Stimulated activated CD8-positive, alpha-beta memory T cell treated with anti-CD3 and anti-CD28 coated beads, Interleukin-15, amount 100 ng/mL, for 4 hours (primary cell): ENCODE data around the gene ATP1A1.

Experiments
- DNase-seq, 2 donors: peaks; one replicate each; pipeline ENCODE4 v3.0.0-alpha.2; 2020; ENCODE audit warnings: low read depth in 2 of 2

The ATP1A1 gene

DNA sequence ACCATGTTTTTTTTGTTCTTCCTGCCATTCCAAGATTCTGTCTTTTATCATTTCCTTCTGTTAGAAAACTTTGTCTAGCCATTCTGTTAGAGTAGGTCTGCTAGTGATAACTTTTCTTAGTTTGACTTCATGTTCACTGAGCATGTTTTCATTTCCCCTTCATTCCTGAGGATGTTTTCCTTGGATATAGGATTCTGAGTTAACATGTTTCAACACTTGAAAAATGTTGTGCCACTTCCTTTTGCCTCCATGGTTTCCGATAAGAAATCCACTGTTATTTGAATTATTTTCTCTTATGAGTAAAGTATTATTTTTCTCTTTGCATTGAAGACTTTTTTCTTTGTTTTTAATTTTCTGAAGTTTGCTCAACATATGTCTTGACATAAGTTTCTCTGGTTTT lies 66.7 kb downstream of the ATP1A1 start:
- no peak for DNase-seq

DNA sequence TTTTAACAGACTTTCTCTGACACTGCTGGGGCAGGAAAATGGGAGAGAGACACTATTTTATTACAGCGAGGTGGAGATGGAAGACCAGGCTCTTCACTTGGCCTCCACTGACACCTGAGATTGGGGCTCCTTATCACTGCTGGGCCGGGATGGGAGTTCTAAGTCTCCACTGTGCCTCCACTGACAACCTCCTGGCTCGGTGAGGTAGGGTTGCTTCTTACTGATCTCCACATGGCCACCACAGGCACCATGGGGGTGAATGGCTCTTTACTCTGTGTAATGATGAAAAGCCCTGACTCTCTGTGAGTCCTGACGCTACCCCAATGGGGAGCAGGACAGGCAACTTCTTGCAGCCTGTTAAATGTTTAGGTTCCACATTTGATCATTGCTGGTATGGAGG lies 67.7 kb downstream of the ATP1A1 start:
- no peak for DNase-seq

DNA sequence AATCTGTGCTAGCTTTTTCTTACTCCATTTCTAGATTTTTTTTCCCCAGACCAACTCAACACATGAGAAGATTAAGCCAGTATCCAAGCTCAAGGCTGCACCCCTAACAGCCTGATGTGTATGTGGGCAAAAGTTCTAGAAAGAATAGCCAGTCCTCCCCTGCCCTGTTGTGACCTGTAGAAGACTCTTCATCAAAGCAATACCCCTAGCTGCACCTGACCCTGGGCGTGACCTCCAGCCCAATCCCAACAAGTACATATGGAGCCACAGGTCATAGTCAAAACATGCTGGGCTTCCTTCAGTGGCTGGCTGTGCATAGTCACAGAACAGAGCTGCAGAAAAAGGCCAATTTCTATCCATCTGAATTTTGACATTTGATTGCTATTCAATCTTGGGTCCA lies 72.5 kb downstream of the ATP1A1 start:
- DNase-seq: no peak

DNA sequence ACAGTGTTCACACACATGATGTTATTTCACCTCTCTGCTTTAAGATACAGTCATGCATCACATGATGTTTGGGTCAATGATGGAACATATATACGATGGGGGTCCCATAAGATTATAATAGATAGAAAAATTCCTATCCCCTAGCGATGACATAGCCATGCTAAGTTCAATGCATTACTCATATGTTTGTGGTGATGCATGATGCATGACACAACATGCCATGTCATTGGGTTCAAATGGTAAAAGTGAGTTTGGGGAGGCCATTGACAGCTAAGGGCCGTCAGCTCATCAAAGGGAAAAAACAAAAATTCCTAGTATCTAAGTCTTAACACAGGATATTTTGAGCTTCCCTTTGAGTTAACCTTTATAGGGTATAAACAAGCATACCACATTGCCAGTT lies 73.6 kb downstream of the ATP1A1 start:
- DNase-seq: no peak

DNA sequence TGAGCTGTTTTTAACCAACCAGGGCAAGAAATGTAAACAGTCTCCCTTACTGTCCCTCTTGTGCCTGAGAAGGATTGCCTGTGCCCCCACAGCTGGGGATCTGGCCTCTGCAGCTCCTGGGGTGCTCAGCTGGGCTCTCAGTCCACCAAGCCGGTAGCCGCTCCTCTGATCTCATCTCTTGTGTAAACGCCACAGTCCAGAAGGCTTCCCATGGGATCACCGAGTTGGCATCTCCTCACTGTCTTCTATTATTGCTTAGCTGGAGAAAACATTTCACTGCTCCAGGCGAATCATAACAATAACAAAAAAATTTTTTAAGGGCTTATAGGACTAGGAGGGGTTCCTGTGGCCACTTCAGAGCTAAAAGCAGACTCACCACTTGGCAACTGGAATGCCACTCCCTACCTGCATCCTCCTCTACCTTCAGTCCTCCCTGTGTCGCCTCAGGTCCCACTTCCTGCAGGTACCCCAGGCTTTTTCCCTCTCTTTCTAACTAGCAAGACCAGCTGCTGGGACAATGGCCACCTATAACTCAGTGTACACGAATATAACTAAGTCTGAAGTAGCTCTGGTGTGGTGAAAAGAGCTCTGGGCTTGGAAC lies 75.8 kb downstream of the ATP1A1 start:
- no peak for DNase-seq

DNA sequence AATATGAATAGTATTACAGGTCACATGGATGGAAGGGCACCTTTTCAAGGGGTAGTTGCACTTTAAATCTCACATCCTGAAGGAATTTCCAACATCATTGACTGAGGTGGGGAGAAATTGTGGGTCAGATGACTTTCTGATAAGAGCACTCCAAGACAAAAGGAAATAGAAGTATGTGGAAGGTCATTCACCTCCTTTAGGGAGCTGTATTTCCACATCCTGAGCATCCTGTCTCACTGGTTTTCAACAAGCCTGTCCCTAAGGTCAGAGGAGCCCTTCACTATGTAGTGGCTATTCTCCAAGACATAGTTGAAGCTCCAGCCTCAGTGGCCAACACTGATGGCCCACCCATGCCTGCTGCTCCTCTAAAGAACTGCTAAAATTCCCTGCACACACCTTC lies 76.5 kb downstream of the ATP1A1 start:
- no peak for DNase-seq

DNA sequence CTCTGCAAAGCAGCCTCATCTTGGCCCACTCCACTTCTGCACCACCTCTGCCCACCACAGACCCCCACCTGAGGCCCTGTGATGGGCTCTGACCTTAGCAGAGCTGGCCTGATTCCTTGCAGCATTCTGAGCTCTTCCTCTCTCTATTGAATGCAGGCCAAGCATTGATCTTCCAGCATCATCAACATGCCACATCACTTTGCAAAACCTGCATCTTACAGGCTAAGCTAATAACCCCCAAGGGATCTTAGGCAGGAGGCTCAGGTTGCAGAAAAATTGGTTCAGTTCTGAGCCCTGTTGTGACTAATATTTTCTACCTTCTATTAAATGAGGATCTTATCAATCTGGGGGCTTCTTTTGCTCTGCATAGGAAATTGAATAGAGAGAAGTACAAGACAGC lies 78.7 kb downstream of the ATP1A1 start:
- DNase-seq: no peak

DNA sequence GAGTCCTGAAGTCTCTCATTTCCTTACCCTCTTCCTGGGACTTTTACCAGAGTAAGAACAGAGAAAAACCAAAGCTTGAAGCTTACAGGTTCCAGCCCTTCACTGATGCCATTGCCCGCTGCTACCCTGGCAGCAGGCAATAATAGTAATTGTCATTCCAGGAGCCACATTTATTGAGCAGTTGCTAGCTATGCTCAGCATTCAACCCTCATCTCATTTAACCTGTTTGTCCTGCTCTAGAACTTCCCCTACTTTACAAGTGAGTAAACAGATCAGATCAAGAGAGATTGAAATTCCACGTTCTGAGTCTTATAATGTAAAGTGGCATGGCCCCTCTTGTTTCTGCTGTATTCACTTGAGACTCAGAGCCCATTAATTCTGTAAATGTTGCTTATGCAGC lies 80.4 kb downstream of the ATP1A1 start:
- no peak for DNase-seq

DNA sequence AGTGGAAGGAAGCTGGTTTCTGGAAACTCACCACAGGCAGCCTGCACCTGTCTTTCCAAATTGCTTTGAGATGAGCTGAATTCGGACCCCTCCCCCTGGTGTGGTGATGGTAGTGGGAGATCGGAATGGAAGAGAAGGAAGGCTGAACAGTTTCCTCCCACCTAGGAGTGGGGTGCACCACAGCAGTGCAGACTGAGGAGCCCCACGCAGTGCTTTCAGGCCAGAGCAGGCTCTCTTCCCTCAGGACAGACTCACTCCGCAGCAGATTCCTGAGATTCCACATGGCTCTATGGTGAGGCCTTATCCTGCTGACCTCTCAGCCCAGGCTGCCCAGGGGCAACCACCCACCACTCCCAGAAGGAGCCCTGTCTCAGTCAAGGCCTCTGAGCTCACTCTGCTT lies 80.9 kb downstream of the ATP1A1 start:
- DNase-seq: no peak
